Activated CD8-positive, alpha-beta memory T cell treated with anti-CD3 and anti-CD28 coated beads for 1 hour (primary cell): ENCODE results near the gene SALL1.

ENCODE experiments used
- DNase-seq, 2 donors: peaks; one replicate each; pipeline ENCODE4 v3.0.0-alpha.2; 2020; ENCODE audit warnings: low read depth in 1 of 2; ENCODE audit errors: extremely low read depth in 1 of 2

The SALL1 gene

GRCh38 chr16:51114382-51114781 lies 36.7 kb downstream of the SALL1 start:
- no peak for DNase-seq

DNA sequence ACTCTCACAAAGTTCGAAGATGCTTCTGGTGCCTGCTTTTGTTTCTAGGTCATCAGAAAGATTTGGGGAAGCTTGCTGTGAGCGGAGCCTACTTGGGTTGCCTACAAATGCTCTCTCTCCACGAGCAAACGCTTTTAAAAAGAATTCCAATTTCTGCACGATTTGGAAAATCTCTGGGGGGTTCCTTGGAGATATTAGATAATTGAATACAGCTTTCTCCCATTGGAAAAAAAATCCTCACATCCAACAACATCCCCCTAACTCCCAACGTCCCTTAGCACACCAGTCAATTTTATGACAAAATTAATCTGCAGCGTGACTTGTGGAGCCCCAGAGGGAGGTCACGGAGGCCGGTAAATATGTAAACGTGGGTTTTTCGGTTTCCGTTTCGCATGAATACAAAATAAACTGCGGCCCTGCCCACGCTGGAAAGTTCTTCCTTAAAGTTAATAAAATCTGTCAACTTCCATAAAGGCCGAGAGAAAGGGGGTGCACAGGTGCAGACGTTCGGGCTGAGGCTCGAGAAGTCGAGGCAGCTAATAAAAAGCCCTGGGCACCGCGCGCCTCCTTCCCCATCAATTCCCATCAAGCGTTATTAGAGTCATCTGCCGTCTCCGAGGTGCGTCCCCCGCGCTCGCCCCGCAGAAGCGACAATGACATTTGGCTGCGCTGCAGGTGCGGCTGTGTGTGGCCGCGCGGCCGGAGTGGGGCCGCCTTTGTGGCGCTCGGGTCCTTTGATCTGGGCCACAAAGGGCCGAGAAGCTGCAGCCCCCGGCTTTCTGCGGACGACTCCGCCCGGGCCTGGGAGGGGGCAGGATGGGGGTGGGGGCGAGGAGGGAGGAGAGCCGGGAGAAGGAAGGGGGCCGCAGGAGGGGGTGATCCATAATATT lies 37.6 kb downstream of the SALL1 start:
- no peak for DNase-seq

GRCh38 chr16:51112323-51112722 lies 38.7 kb downstream of the SALL1 start:
- no peak for DNase-seq

DNA sequence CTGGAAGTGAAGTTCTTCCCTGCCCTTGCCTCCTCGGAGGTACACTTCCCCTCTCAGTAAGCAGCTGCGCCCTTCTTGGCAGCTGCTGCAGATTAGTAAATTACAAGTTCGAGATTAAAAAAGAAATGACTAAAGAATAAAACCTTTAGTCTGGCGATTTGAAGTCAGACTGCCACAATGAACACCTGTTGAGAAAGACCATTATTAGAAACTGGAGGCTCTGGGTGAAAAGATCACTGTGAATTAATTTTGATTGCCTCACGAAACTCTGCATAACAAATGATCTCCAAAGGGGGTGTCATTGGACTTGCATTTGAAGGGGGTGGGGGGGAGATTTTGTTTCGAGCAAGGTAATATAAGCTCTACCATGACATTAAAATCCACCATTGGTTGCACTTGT lies 39.3 kb downstream of the SALL1 start:
- no peak for DNase-seq

GRCh38 chr16:51110700-51111157 lies 40.3 kb downstream of the SALL1 start:
- no peak for DNase-seq

DNA sequence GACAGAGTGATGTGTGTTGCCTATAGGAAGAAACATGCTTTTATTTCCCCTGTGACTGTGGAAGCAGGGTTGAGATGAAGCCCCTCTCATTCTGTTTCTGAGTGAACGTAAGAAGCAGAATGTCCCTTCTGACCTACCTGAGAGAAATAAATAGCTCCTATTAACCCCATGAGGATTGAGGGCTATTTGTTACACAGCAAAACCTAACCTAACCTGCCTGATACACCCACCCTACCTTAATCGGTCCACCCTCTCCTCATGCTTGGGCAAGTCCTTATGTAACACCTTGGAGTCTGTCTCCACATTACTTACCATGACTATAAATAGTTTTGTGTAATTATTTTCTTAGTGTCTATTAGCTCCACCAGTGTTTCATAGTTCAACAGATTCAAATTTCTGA lies 41.9 kb downstream of the SALL1 start:
- DNase-seq: no peak

DNA sequence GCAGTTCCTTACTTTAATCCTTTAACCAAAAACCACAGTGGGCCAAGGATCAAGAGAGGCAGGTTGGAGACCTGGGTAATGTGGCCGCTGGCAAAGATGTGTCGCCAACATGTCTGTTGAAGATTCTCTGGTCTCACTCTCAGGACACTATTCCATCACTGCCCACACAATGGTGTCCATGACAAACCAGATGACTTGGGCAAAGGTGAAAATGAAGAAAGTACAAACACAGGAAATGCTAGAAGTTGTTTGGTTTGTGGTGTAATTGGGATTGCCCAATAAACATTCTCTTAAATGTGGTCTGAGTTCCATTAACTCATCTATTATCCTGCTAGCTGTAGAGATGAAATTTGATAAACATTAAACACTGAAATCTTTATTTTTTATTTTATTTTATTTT lies 43.3 kb downstream of the SALL1 start:
- no peak for DNase-seq

- no peak for DNase-seq
These were observed 44.5 kb downstream of the SALL1 start for GRCh38 chr16:51106535-51106934.

DNA sequence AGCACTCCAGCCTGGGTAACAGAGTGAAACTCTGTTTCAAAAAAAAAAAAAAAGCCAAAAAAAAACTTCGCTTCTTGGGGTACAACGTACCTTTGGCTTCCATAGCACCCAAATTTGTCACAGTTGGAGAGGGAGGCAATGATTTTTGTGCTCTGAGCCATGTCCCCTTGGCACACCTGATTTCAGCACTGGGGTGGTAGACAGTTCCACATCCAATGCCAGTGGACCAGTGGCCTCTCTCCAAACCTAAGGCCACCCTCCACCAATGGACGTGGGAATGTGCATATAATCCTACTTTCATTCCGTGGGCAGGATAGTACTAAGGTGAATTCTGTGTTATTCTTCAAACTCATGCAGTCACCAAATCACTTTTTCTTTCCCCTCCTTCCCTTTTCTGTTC lies 47.5 kb downstream of the SALL1 start:
- DNase-seq: no peak

DNA sequence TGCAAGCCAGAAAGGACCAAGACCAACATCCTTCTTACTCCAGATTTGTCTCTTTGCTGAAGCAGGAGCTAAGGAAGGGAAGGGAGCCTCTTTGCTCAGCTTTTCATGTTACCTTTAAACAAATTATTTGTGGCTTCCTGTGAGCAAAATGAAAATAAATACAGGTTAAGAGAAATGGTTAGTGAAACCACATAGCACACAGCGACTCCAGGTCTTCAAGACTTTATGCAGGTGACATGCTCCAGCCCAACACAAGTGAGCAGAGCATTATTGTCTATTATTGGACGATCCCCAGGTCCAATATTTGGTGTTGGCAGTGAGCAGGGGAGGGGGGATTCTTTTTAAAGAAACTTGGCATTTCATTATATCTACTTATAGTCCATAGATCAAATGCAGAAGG lies 53.3 kb downstream of the SALL1 start:
- DNase-seq: no peak

DNA sequence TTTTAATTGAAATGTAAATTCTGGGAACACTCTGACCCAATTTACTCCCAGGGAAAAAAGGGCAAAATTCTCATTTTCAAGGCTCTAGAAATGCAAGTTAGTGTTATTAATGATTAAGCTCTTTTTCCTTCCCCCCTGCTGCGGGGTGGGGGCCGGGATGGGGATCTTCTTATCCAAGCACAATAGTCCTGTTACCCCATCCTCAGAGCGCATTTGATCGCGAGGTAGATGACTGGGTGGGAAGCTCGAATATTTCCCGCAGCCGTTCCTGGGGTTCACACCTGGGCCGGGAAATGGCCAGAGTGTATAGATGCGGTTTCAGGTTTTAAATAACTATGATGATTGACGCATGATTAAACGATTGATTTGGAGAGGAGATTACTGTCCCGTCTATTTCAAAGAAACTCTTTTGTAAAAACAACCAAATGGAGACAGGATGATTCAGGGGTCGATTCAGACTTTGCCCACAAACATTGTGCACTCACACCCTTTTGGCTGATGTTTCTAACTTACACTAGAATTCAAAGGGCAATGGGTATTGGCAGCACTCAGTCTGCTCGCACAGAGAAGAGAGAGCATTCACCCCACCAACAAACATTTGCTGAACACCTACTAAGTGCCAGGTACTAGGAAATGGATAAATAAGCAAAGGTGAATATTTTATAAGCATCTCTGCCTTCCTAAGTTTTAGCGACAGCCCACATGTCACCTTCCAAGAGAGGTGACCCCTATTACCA lies 55.0 kb downstream of the SALL1 start:
- no peak for DNase-seq

DNA sequence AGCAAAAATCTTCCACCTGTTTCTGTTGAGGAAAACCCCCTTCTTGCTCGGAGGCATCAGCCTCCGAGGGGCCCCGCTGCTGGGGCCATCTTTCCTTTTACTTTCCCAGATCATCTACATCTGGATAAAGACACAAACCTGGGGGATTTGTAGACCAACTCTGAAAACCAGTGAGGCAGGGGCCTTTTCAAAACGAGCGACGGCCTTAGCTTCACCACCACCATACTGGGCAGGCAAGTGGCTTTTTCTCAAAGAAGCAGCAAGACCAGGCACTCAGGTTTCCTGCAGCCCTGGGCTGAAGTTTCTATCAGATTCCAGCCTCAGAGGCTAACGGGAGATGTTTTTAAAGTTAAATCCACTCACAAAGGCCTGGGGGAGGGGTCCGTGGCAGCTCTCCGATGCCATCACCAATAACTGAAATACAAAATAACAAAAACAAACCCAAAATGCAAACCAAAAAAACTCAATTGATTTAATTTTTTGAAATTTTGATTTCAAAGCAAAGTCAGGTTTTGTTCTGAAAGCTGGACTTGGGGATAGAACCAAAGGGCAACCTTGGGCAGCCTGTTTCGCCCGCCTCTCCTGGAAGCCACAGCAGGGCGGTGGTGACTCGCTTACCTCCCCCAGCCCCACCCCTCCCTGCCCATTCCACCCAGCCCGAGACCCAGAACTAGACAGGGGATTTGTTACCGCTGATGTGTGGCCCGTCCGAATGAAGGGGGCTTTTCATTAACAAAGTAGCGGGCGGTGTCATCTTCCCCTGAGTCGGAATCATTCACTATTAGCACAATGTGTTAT lies 55.8 kb downstream of the SALL1 start:
- no peak for DNase-seq

- no peak for DNase-seq
These were observed 57.3 kb downstream of the SALL1 start for GRCh38 chr16:51093726-51094280.
